ENCODE measurements around the gene PIGP. TPM values are rescaled to one million over a fixed set of nuclear protein-coding genes. Genes with fewer than 3 reads are reported as not detected.
A peak's percentile ranks its signal among the peaks of the same experiment; 100 is the strongest.

Gene PIGP
- total and polyA plus RNA-seq, 2 of the 13 experiments (the other 11 are each of a cell fraction or from before 2014, with no cell fraction given), result 14.8 to 33.4 TPM

GRCh38 chr21:37073417-37074196, 736 bp upstream of the PIGP start (continued):
- TF ChIP-seq HIC2 (CRISPR knock-in tag; IDR thresholded peaks at IDR 0.05; ENCODE audit: low read depth) (no peak), POLR2G (IDR thresholded peaks at IDR 0.05; ENCODE audit: low read depth, low read length) (no peak), HMGXB3 (CRISPR knock-in tag; IDR thresholded peaks at IDR 0.05; ENCODE audit: borderline replicate concordance) (peak; percentile 21; the same call in 1 of the 2 replicates), PHF21A (CRISPR knock-in tag; IDR thresholded peaks at IDR 0.05) (no peak), ZNF451 (CRISPR knock-in tag; IDR thresholded peaks at IDR 0.05) (no peak), FOXA3 (CRISPR knock-in tag; IDR thresholded peaks at IDR 0.05) (no peak), TRIM24 (CRISPR knock-in tag; IDR thresholded peaks at IDR 0.05) (no peak), PCBP2 (optimal IDR thresholded peaks at IDR 0.05; ENCODE audit: low read depth, low read length, poor library complexity, severe bottlenecking) (no peak), ZFP37 (CRISPR knock-in tag; IDR thresholded peaks at IDR 0.05; ENCODE audit: borderline replicate concordance) (no peak), ZZZ3 (CRISPR knock-in tag; IDR thresholded peaks at IDR 0.05; ENCODE audit: borderline replicate concordance) (0 out of 2 replicates have a peak, but pooled peaks have one; percentile 67), MAFG (CRISPR knock-in tag; IDR thresholded peaks at IDR 0.05) (no peak), MATR3 (CRISPR knock-in tag; IDR thresholded peaks at IDR 0.05) (no peak), HINFP (CRISPR knock-in tag; IDR thresholded peaks at IDR 0.05; ENCODE audit: low read depth) (no peak), ZNF33B (CRISPR knock-in tag; IDR thresholded peaks at IDR 0.05) (no peak; the same call in 1 of the 2 replicates), ZBTB25 (CRISPR knock-in tag; IDR thresholded peaks at IDR 0.05) (no peak), POGK (CRISPR knock-in tag; conservative IDR thresholded peaks at IDR 0.05) (peak; percentile 46), TCF7L2 (IDR thresholded peaks at IDR 0.05; ENCODE audit: low read depth, low read length) (no peak), ZNF672 (CRISPR knock-in tag; IDR thresholded peaks at IDR 0.05) (no peak), ZNF7 (CRISPR knock-in tag; IDR thresholded peaks at IDR 0.05) (no peak)
